A549 (cell line): ENCODE results near the gene CNTN3.

Source experiments
- ESRRA ChIP-seq: fragments of 150-350 bp; IDR thresholded peaks from 2 replicates; pipeline ENCODE4 v1.6.1; 2014; ENCODE audit warnings: mild to moderate bottlenecking, low read length, borderline replicate concordance
- JUN ChIP-seq, 2 experiments: fragments of >200 bp; sonication (Bioruptor Twin); formaldehyde crosslinking; IDR thresholded peaks; 2 replicates in 1 of 2; 3 replicates in 1 of 2; pipeline ENCODE4 v1.6.1; 2016 to 2017
- KDM1A ChIP-seq: fragments of 200-600 bp; sonication (generic); IDR thresholded peaks from 2 replicates; pipeline ENCODE4 v1.6.1; 2016; ENCODE audit warnings: low read depth, mild to moderate bottlenecking
- MAFK ChIP-seq: fragments of 450-650 bp; IDR thresholded peaks from 2 replicates; pipeline ENCODE4 v1.6.1; 2014; ENCODE audit not compliant: partially characterized antibody
- POLR2A ChIP-seq: IDR thresholded peaks from 2 replicates; pipeline ENCODE4 v1.6.1; 2012; ENCODE audit warnings: mild to moderate bottlenecking, low read length
- POLR2AphosphoS2 ChIP-seq: conservative IDR thresholded peaks from 2 replicates; pipeline ENCODE4 v1.6.1; 2012; ENCODE audit warnings: low read length, improper control_type of control experiment, inconsistent platforms
- RAD21 ChIP-seq, 2 experiments: fragments of >200 bp in 1 of 2; sonication (Bioruptor Twin) in 1 of 2; formaldehyde crosslinking in 1 of 2; IDR thresholded peaks in 1 of 2; conservative IDR thresholded peaks in 1 of 2; 2 replicates in 1 of 2; 3 replicates in 1 of 2; pipeline ENCODE4 v1.6.1; 2012 to 2018; ENCODE audit warnings: inconsistent platforms in 1 of 2
- REST ChIP-seq: fragments of 200-600 bp; sonication (generic); IDR thresholded peaks from 2 replicates; pipeline ENCODE4 v1.6.1; 2016; ENCODE audit warnings: antibody characterized with exemption, mild to moderate bottlenecking, moderate library complexity
- SMC3 ChIP-seq: fragments of >200 bp; sonication (Bioruptor Twin); formaldehyde crosslinking; IDR thresholded peaks from 3 replicates; pipeline ENCODE4 v1.6.1; 2018; ENCODE audit warnings: inconsistent platforms
- ZSCAN20 ChIP-seq: fragments of 250-450 bp; sonication (Bioruptor Pico); IDR thresholded peaks from 2 replicates; pipeline ENCODE4 v1.8.0; 2022; ENCODE audit warnings: mild to moderate bottlenecking, moderate library complexity
- TF ChIP-seq, protein P1 (sequence below): fragments of >200 bp; sonication (Bioruptor Twin); formaldehyde crosslinking; IDR thresholded peaks from 3 replicates; pipeline ENCODE4 v1.5.1; 2016
- TF ChIP-seq, protein P2 (sequence below): IDR thresholded peaks from 2 replicates; pipeline ENCODE4 v1.6.1; 2012

DNA sequence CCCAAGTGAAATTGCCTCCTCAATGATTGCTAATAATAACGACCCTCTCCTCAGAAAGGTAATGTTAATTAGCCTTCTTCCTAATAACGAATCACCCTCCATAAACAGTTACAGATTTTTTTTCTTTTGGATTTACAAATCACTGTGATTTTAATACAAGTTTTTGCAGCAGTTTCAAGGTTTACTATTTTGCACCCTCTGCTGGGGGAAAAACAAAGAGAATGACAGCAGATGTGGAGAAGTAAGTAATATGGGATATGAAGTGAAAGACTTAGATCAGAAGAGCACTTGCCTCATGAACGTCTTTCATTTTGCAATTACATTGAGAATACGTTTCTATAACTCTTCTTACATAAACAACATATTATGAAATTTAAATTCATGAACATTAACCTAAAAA lies 16.1 kb upstream of the CNTN3 start:
- TF ChIP-seq POLR2A: no peak
- no peak for TF ChIP-seq MAFK
- no peak for TF ChIP-seq SMC3
- TF ChIP-seq, protein P1, sequence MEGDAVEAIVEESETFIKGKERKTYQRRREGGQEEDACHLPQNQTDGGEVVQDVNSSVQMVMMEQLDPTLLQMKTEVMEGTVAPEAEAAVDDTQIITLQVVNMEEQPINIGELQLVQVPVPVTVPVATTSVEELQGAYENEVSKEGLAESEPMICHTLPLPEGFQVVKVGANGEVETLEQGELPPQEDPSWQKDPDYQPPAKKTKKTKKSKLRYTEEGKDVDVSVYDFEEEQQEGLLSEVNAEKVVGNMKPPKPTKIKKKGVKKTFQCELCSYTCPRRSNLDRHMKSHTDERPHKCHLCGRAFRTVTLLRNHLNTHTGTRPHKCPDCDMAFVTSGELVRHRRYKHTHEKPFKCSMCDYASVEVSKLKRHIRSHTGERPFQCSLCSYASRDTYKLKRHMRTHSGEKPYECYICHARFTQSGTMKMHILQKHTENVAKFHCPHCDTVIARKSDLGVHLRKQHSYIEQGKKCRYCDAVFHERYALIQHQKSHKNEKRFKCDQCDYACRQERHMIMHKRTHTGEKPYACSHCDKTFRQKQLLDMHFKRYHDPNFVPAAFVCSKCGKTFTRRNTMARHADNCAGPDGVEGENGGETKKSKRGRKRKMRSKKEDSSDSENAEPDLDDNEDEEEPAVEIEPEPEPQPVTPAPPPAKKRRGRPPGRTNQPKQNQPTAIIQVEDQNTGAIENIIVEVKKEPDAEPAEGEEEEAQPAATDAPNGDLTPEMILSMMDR: no peak
- TF ChIP-seq JUN (IDR thresholded peaks at IDR 0.05): no peak
- no peak for TF ChIP-seq ESRRA
- TF ChIP-seq REST: no peak
- TF ChIP-seq KDM1A: no peak
- TF ChIP-seq ZSCAN20 (CRISPR knock-in tag): no peak
- TF ChIP-seq, protein P2, sequence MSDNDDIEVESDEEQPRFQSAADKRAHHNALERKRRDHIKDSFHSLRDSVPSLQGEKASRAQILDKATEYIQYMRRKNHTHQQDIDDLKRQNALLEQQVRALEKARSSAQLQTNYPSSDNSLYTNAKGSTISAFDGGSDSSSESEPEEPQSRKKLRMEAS: no peak
- no peak for TF ChIP-seq POLR2AphosphoS2
- TF ChIP-seq RAD21 (conservative IDR thresholded peaks at IDR 0.05 in 1 of 2, IDR thresholded peaks at IDR 0.05 in 1 of 2): no peak
